T-helper 1 cell treated with Interleukin-12 subunit alpha and Interleukin-12 subunit beta and Interleukin-4 antibody, amounts not matched to agents 30 μg/mL and 1 μg/mL, for 36 hours (primary cell): ENCODE measurements around the gene IL18R1.

Experiments used
- H3K27ac Mint-ChIP-seq: one replicate; pipeline ENCODE4 v1.8.0; 2021; ENCODE audit warnings: mild to moderate bottlenecking, mixed read lengths
- H3K27me3 Mint-ChIP-seq: one replicate; pipeline ENCODE4 v1.8.0; 2021; ENCODE audit warnings: low read depth, mixed read lengths
- H3K36me3 Mint-ChIP-seq: one replicate; pipeline ENCODE4 v1.8.0; 2021; ENCODE audit warnings: low read depth, mixed read lengths
- H3K4me1 Mint-ChIP-seq: one replicate; pipeline ENCODE4 v1.8.0; 2021; ENCODE audit warnings: low read depth, mixed read lengths
- H3K4me3 Mint-ChIP-seq: one replicate; pipeline ENCODE4 v1.8.0; 2021; ENCODE audit warnings: mild to moderate bottlenecking, moderate library complexity, mixed read lengths
- H3K9me3 Mint-ChIP-seq: one replicate; pipeline ENCODE4 v1.8.0; 2021; ENCODE audit warnings: mixed read lengths

Gene IL18R1

DNA sequence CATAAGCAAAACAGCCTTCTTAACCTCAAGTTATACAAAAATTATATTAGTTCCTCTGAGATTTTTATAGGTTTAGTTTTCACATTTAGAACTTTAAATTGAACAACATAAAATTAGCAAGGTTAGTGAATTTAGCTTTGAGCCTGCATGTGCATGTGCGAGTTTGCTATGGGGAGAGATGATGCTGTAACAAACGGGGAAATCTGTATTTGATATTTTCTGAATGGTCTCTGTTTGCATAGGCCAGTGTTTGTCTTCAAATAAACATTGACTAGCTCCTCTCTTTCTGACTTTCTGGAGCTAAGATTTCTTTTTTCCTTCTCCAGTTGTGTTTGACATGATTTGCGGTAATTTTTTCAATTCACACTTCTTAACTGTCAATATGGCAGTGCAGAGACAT is 36.5 kb downstream of the IL18R1 start:
- Mint-ChIP-seq H3K4me3 (no peak overlapping the region), H3K27ac (no peak overlapping the region), H3K36me3 (peaks cover 67% of the 10 kb centered on the region), H3K27me3 (no peaks in the 10 kb centered on the region), H3K9me3 (no peaks in the 10 kb centered on the region), H3K4me1 (peaks cover 26% of the 10 kb centered on the region)

DNA sequence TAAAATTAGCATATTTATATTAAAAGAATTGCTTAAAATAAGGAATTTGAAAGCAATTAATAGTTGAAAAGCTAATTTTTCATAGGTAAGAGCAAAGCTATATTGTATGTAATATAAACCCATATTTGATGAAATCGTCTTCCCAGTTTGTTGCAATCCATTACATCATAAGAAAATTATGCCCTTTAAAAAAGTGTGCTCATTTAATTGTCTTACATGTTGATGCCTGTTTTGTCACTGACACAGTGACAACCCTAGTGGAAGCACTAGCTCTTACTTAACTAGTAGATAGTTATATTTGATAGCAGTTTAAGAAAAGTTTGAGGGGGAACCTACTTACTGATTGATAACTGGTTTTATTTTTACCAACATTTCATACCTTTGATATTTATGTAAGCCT is 37.3 kb downstream of the IL18R1 start:
- no peaks in the 10 kb centered on the region for H3K27me3 Mint-ChIP-seq
- no peak overlapping the region for H3K4me3 Mint-ChIP-seq
- H3K4me1 Mint-ChIP-seq = peaks cover 18% of the 10 kb centered on the region
- no peaks in the 10 kb centered on the region for H3K9me3 Mint-ChIP-seq
- H3K27ac Mint-ChIP-seq = no peak overlapping the region
- peaks cover 62% of the 10 kb centered on the region for H3K36me3 Mint-ChIP-seq

GRCh38 chr2:102396012-102396411 is 40.4 kb downstream of the IL18R1 start:
- peaks cover 25% of the 10 kb centered on the region for H3K4me1 Mint-ChIP-seq
- H3K27me3 Mint-ChIP-seq = no peaks in the 10 kb centered on the region
- peaks cover 58% of the 10 kb centered on the region for H3K36me3 Mint-ChIP-seq
- H3K4me3 Mint-ChIP-seq = no peak overlapping the region
- H3K9me3 Mint-ChIP-seq = no peaks in the 10 kb centered on the region
- H3K27ac Mint-ChIP-seq = no peak overlapping the region

DNA sequence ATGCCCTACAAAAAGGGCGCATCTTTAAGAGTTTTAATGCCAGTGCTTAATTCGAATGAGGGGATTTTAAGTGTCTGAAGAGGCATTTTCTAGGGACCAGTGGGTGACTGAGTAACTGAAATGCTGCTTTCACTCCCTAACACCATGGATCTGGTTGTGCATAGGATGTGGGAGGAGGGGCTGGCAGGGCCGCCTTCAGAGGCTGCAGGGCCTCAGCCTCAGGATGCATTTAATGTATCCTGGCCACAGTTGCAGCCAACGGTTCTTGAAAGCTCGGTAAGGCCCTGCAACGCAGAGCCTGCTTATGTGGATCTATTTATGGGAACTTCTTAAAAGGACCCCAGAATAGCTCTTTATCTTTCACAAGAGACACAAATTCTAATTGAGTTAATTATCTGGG is 41.6 kb downstream of the IL18R1 start:
- Mint-ChIP-seq H3K9me3 (no peaks in the 10 kb centered on the region), H3K4me3 (no peak overlapping the region), H3K4me1 (peaks cover 24% of the 10 kb centered on the region), H3K36me3 (peaks cover 49% of the 10 kb centered on the region), H3K27me3 (no peaks in the 10 kb centered on the region), H3K27ac (no peak overlapping the region)

- Mint-ChIP-seq H3K27ac (no peak overlapping the region), H3K4me3 (no peak overlapping the region), H3K4me1 (peaks cover 22% of the 10 kb centered on the region), H3K9me3 (no peaks in the 10 kb centered on the region), H3K36me3 (peaks cover 32% of the 10 kb centered on the region), H3K27me3 (no peaks in the 10 kb centered on the region)
These were observed 44.0 kb downstream of the IL18R1 start for GRCh38 chr2:102399499-102400141.

- Mint-ChIP-seq H3K27me3 (no peaks in the 10 kb centered on the region), H3K27ac (peak overlapping the region; percentile 66), H3K4me1 (peaks cover 22% of the 10 kb centered on the region), H3K9me3 (no peaks in the 10 kb centered on the region), H3K36me3 (peaks cover 26% of the 10 kb centered on the region), H3K4me3 (no peak overlapping the region)
These were observed 45.9 kb downstream of the IL18R1 start for GRCh38 chr2:102401456-102401855.

DNA sequence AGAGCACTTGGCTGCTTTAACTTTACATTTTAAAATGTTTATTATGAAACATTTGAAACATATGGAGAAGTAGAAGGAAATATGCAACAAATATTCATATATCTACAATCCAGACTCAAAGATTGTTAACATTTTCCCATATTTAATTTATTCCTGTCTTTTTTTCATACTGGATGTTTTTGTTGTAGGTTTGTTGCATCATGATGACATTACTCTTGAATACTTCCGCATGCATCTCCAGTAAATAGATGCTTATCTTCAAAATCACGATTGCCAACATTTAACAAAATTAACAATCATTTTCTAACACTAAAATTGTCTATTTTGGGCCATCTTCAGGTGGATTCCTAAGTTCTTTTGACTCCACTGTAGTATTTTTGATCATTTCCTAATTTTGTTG is 46.3 kb downstream of the IL18R1 start:
- no peak overlapping the region for H3K27ac Mint-ChIP-seq
- H3K4me1 Mint-ChIP-seq = peaks cover 22% of the 10 kb centered on the region
- H3K4me3 Mint-ChIP-seq = no peak overlapping the region
- no peaks in the 10 kb centered on the region for H3K9me3 Mint-ChIP-seq
- no peaks in the 10 kb centered on the region for H3K27me3 Mint-ChIP-seq
- H3K36me3 Mint-ChIP-seq = peaks cover 25% of the 10 kb centered on the region

DNA sequence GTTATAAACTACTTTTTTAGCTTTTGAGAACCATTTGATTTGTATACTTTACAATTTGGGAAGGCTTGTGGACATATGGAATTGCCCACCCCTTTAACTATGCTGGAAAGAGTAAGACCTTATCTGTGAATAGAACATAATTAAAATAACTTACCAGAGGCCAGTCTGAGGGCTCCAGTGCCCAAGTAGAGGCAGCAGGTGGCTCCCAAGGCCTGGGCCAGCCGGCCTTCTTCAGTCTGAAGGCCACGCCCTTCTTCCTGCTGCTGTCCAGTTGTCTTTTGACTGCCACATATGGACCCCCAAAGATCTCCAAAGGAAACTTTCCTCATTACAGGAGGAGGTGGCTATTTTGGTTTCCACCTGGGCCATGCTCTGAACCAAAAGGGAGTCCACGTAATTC is 55.4 kb downstream of the IL18R1 start:
- Mint-ChIP-seq H3K27ac (no peak overlapping the region), H3K9me3 (peaks cover 31% of the 10 kb centered on the region), H3K27me3 (no peaks in the 10 kb centered on the region)

GRCh38 chr2:102412199-102412598 is 56.6 kb downstream of the IL18R1 start:
- no peaks in the 10 kb centered on the region for H3K27me3 Mint-ChIP-seq
- peaks cover 34% of the 10 kb centered on the region for H3K36me3 Mint-ChIP-seq
- H3K4me3 Mint-ChIP-seq = no peak overlapping the region
- H3K4me1 Mint-ChIP-seq = peaks cover 21% of the 10 kb centered on the region
- peaks cover 35% of the 10 kb centered on the region for H3K9me3 Mint-ChIP-seq
- no peak overlapping the region for H3K27ac Mint-ChIP-seq

More for the DNA sequence above, 55.4 kb downstream of the IL18R1 start:
- peaks cover 29% of the 10 kb centered on the region for H3K36me3 Mint-ChIP-seq
- H3K4me3 Mint-ChIP-seq = no peak overlapping the region
- H3K4me1 Mint-ChIP-seq = peaks cover 13% of the 10 kb centered on the region

DNA sequence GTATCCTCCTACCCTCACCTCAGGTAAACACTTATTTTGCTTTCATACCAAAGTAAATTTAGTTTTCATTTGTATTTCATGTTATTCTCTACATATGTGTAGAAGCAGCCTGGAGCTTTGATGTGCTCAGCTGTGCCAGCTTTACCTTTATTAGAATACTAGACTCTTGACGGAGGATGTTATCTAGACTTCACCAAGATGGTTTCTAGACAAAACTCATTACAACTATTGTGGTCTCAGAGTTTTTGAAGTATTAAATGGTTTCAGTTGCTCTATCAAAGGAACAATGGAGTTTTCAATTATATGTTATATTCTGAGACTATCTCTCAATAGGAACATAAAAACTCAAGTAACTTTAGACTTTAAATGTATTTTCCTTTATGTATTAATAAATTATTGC is 62.4 kb downstream of the IL18R1 start:
- Mint-ChIP-seq H3K27ac (peak overlapping the region; percentile 95), H3K36me3 (peaks cover 57% of the 10 kb centered on the region), H3K9me3 (peaks cover 15% of the 10 kb centered on the region), H3K4me3 (peak overlapping the region; percentile 70), H3K4me1 (peaks cover 59% of the 10 kb centered on the region), H3K27me3 (no peaks in the 10 kb centered on the region)

- H3K9me3 Mint-ChIP-seq = peaks cover 15% of the 10 kb centered on the region
- H3K27me3 Mint-ChIP-seq = no peaks in the 10 kb centered on the region
- H3K27ac Mint-ChIP-seq = peak overlapping the region; percentile 97
- peaks cover 64% of the 10 kb centered on the region for H3K4me1 Mint-ChIP-seq
- peaks cover 57% of the 10 kb centered on the region for H3K36me3 Mint-ChIP-seq
- H3K4me3 Mint-ChIP-seq = peak overlapping the region; percentile 79
These were observed 62.9 kb downstream of the IL18R1 start for GRCh38 chr2:102418421-102418961.

DNA sequence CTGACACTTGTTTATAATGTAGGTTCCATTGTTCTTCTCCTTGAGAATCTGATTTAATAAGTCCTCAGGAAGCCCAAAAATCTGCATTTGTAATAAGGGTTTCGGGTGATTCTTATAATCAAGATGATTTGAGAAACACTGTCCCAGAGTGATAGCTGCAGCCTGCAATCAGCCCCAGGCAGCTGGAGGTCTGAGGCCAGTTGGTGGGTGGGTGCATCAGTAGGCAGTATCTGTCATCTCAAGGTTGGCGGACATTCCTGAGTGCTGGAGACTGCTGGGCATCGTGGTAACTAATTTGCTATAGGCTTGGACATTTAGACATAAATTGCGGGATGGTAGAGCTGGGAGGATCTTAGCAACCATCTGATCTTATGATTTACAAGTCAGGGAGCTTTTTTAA is 64.7 kb downstream of the IL18R1 start:
- Mint-ChIP-seq H3K4me3 (peak overlapping the region; percentile 79), H3K36me3 (peaks cover 59% of the 10 kb centered on the region), H3K4me1 (peaks cover 77% of the 10 kb centered on the region), H3K27me3 (no peaks in the 10 kb centered on the region), H3K9me3 (peaks cover 13% of the 10 kb centered on the region), H3K27ac (peak overlapping the region; percentile 97)

GRCh38 chr2:102421890-102422759 is 66.5 kb downstream of the IL18R1 start:
- peaks cover 77% of the 10 kb centered on the region for H3K4me1 Mint-ChIP-seq
- H3K27ac Mint-ChIP-seq = peak overlapping the region; percentile 94
- H3K27me3 Mint-ChIP-seq = no peaks in the 10 kb centered on the region
- H3K4me3 Mint-ChIP-seq = peak overlapping the region; percentile 79
- peaks cover 6% of the 10 kb centered on the region for H3K9me3 Mint-ChIP-seq
- peaks cover 61% of the 10 kb centered on the region for H3K36me3 Mint-ChIP-seq

DNA sequence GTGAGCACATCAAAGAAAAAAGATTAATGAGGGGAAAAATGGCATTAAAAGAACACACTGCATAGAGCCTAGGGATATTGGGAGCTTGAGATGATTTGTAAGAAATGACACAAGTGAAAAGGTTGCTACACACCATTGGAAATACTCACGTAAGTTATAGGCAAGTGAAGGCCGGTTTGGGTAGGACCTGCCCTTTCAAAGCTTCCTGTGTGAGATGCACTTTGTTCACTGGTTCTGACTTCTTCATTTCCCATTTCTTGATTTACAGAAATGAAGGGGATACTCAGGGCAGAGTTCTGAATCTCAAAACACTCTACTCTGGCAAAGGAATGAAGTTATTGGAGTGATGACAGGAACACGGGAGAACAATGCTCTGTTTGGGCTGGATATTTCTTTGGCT is 67.3 kb downstream of the IL18R1 start, which contains the start of gene IL18RAP:
Gene IL18RAP (plus strand): TSS at position 251 of the 400 bp plus-strand sequence. CDS start 118 bp downstream, at position 369.
- Mint-ChIP-seq H3K9me3 (peaks cover 4% of the 10 kb centered on the region), H3K4me3 (peak within 1 kb of the TSS; percentile 79), H3K36me3 (peaks cover 64% of the 10 kb centered on the region), H3K27me3 (no peaks in the 10 kb centered on the region), H3K4me1 (peaks cover 77% of the 10 kb centered on the region), H3K27ac (peak within 1 kb of the TSS; percentile 94)

GRCh38 chr2:102423368-102423767 is 67.8 kb downstream of the IL18R1 start:
- H3K27ac Mint-ChIP-seq = peak overlapping the region; percentile 94
- peaks cover 68% of the 10 kb centered on the region for H3K36me3 Mint-ChIP-seq
- H3K27me3 Mint-ChIP-seq = no peaks in the 10 kb centered on the region
- peaks cover 81% of the 10 kb centered on the region for H3K4me1 Mint-ChIP-seq
- H3K4me3 Mint-ChIP-seq = peak overlapping the region; percentile 79
- peaks cover 5% of the 10 kb centered on the region for H3K9me3 Mint-ChIP-seq
